Measurements from ENCODE around the gene NELFA. TPM values are rescaled to one million over a fixed set of nuclear protein-coding genes. Genes with fewer than 3 reads are reported as not detected.

NELFA gene
- total RNA-seq, 1 experiment from 2014 or later, result 56.1 TPM

- no peak for ATAC-seq
- Histone ChIP-seq H3K4me1 (ENCODE audit: control insufficient read depth in 1 of 2, insufficient read depth in 2 of 2, low read length in 2 of 2) (peaks cover 0 to 9% of the 10 kb centered on the region in 2 experiments; a peak in 1 of 4 replicates), H3K9me3 (ENCODE audit: control insufficient read depth in 1 of 2, insufficient read depth in 1 of 2, low read depth in 1 of 2, low read length in 2 of 2) (no peaks in the 10 kb centered on the region), H3K9me2 (ENCODE audit: insufficient read depth) (no peaks in the 10 kb centered on the region), H3K36me3 (ENCODE audit: control insufficient read depth in 1 of 2, insufficient read depth in 2 of 2, low read length in 2 of 2) (no peaks in the 10 kb centered on the region), H4K20me1 (ENCODE audit: insufficient read depth) (no peaks in the 10 kb centered on the region), H3K9ac (ENCODE audit: low read length) (no peak overlapping the region), H2AFZ (ENCODE audit: low read depth, low read length, poor library complexity, severe bottlenecking) (no peak overlapping the region), H3K4me2 (ENCODE audit: low read length) (no peak overlapping the region), H3K79me2 (ENCODE audit: insufficient read depth, low read length) (no peaks in the 10 kb centered on the region), H3K27ac (ENCODE audit: low read depth, low read length) (no peak overlapping the region), H3K4me3 (replicated peaks in 1 of 2; ENCODE audit: low read depth in 1 of 2, low read length in 2 of 2) (no peak overlapping the region), H3K27me3 (ENCODE audit: insufficient read depth, low read length) (no peaks in the 10 kb centered on the region)
- intact Hi-C loops (cut with micrococcal nuclease), result no loop called here
- no peak for DNase-seq (ENCODE audit: low read depth, low spot score)
- POLR2A ChIA-PET, result no interaction called here
- TF ChIP-seq POLR2AphosphoS5 (IDR thresholded peaks at IDR 0.05; ENCODE audit: low read depth, low read length) (no peak), SP1 (IDR thresholded peaks at IDR 0.05; ENCODE audit: low read depth) (no peak), SIN3A (IDR thresholded peaks at IDR 0.05; ENCODE audit: low read depth) (no peak), CEBPB (IDR thresholded peaks at IDR 0.05; ENCODE audit: low read depth) (no peak), RAD21 (IDR thresholded peaks at IDR 0.05; ENCODE audit: low read depth) (no peak)
- TF ChIP-seq, protein P1, sequence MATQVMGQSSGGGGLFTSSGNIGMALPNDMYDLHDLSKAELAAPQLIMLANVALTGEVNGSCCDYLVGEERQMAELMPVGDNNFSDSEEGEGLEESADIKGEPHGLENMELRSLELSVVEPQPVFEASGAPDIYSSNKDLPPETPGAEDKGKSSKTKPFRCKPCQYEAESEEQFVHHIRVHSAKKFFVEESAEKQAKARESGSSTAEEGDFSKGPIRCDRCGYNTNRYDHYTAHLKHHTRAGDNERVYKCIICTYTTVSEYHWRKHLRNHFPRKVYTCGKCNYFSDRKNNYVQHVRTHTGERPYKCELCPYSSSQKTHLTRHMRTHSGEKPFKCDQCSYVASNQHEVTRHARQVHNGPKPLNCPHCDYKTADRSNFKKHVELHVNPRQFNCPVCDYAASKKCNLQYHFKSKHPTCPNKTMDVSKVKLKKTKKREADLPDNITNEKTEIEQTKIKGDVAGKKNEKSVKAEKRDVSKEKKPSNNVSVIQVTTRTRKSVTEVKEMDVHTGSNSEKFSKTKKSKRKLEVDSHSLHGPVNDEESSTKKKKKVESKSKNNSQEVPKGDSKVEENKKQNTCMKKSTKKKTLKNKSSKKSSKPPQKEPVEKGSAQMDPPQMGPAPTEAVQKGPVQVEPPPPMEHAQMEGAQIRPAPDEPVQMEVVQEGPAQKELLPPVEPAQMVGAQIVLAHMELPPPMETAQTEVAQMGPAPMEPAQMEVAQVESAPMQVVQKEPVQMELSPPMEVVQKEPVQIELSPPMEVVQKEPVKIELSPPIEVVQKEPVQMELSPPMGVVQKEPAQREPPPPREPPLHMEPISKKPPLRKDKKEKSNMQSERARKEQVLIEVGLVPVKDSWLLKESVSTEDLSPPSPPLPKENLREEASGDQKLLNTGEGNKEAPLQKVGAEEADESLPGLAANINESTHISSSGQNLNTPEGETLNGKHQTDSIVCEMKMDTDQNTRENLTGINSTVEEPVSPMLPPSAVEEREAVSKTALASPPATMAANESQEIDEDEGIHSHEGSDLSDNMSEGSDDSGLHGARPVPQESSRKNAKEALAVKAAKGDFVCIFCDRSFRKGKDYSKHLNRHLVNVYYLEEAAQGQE (IDR thresholded peaks at IDR 0.05; ENCODE audit: low read depth), result no peak
- no TSS peak for BruUV-seq (replicated peaks)
- CTCF ChIA-PET, result no interaction called here
- RAD21 ChIA-PET (ENCODE audit: low non-redundant PET in 1 of 2, low total read pairs in 2 of 2, uncharacterized antibody in 2 of 2, unreplicated experiment in 2 of 2), result no interaction called here
Measured at GRCh38 chr4:2036866-2037265, 28.1 kb upstream of the NELFA start.

GRCh38 chr4:2036327-2036726 is 27.6 kb upstream of the NELFA start:
- H3K4me1 ChIP-seq (ENCODE audit: control insufficient read depth in 1 of 2, insufficient read depth in 2 of 2, low read length in 2 of 2), result peaks cover 0 to 5% of the 10 kb centered on the region in 2 experiments; a peak in 1 of 4 replicates
- DNase-seq (ENCODE audit: low read depth, low spot score) (no peak), ATAC-seq (no peak)
- no peaks in the 10 kb centered on the region for H3K27me3 ChIP-seq (ENCODE audit: insufficient read depth, low read length)
- H3K4me3 ChIP-seq (replicated peaks in 1 of 2; ENCODE audit: low read depth in 1 of 2, low read length in 2 of 2), result no peak overlapping the region
- H3K9me2 ChIP-seq (ENCODE audit: insufficient read depth), result no peaks in the 10 kb centered on the region
- H4K20me1 ChIP-seq (ENCODE audit: insufficient read depth), result no peaks in the 10 kb centered on the region
- H2AFZ ChIP-seq (ENCODE audit: low read depth, low read length, poor library complexity, severe bottlenecking), result no peak overlapping the region
- BruUV-seq (replicated peaks), result no TSS peak
- H3K27ac ChIP-seq (ENCODE audit: low read depth, low read length), result no peak overlapping the region
- intact Hi-C loops (cut with micrococcal nuclease), result no loop called here
- POLR2A ChIA-PET, result no interaction called here
- H3K9ac ChIP-seq (ENCODE audit: low read length), result no peak overlapping the region
- no peak for TF ChIP-seq POLR2A (IDR thresholded peaks at IDR 0.05; ENCODE audit: borderline replicate concordance, extremely low read depth, insufficient read depth, insufficient read length)
- no peak for TF ChIP-seq ZNF274 (IDR thresholded peaks at IDR 0.05; ENCODE audit: low read depth, low read length)
- TF ChIP-seq, protein P2, sequence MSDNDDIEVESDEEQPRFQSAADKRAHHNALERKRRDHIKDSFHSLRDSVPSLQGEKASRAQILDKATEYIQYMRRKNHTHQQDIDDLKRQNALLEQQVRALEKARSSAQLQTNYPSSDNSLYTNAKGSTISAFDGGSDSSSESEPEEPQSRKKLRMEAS (IDR thresholded peaks at IDR 0.05), result no peak
- no peak for TF ChIP-seq POLR2AphosphoS5 (IDR thresholded peaks at IDR 0.05; ENCODE audit: low read depth, low read length)
- TF ChIP-seq, protein P3, sequence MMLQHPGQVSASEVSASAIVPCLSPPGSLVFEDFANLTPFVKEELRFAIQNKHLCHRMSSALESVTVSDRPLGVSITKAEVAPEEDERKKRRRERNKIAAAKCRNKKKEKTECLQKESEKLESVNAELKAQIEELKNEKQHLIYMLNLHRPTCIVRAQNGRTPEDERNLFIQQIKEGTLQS (IDR thresholded peaks at IDR 0.05), result no peak
- TF ChIP-seq SIN3A (IDR thresholded peaks at IDR 0.05; ENCODE audit: low read depth), result no peak
- no peak for TF ChIP-seq RAD21 (IDR thresholded peaks at IDR 0.05; ENCODE audit: low read depth)
- TF ChIP-seq FOSL1 (IDR thresholded peaks at IDR 0.05; ENCODE audit: low read depth), result no peak
- no peak for TF ChIP-seq TCF7L2 (IDR thresholded peaks at IDR 0.05; ENCODE audit: borderline replicate concordance, extremely low read depth, insufficient read depth, insufficient read length)
- no peak for TF ChIP-seq EZH2phosphoT487 (IDR thresholded peaks at IDR 0.05; ENCODE audit: borderline replicate concordance)
- no peak for TF ChIP-seq CBX3 (IDR thresholded peaks at IDR 0.05; ENCODE audit: low read depth)
- CTCF ChIA-PET, result no interaction called here
- no peaks in the 10 kb centered on the region for H3K36me3 ChIP-seq (ENCODE audit: control insufficient read depth in 1 of 2, insufficient read depth in 2 of 2, low read length in 2 of 2)
- no peak overlapping the region for H3K4me2 ChIP-seq (ENCODE audit: low read length)
- RAD21 ChIA-PET (ENCODE audit: low non-redundant PET in 1 of 2, low total read pairs in 2 of 2, uncharacterized antibody in 2 of 2, unreplicated experiment in 2 of 2), result no interaction called here
- H3K9me3 ChIP-seq (ENCODE audit: control insufficient read depth in 1 of 2, insufficient read depth in 1 of 2, low read depth in 1 of 2, low read length in 2 of 2), result no peaks in the 10 kb centered on the region
- H3K79me2 ChIP-seq (ENCODE audit: insufficient read depth, low read length), result no peaks in the 10 kb centered on the region

Data from HCT116 (cell line).